IPS-NIHi11 (cell line): Measurements from ENCODE around the gene PLXDC1.

Source experiments
- DNase-seq: peaks from one replicate; pipeline ENCODE4 v3.0.0; 2012; ENCODE audit warnings: mixed read lengths, low spot score

PLXDC1 gene

DNA sequence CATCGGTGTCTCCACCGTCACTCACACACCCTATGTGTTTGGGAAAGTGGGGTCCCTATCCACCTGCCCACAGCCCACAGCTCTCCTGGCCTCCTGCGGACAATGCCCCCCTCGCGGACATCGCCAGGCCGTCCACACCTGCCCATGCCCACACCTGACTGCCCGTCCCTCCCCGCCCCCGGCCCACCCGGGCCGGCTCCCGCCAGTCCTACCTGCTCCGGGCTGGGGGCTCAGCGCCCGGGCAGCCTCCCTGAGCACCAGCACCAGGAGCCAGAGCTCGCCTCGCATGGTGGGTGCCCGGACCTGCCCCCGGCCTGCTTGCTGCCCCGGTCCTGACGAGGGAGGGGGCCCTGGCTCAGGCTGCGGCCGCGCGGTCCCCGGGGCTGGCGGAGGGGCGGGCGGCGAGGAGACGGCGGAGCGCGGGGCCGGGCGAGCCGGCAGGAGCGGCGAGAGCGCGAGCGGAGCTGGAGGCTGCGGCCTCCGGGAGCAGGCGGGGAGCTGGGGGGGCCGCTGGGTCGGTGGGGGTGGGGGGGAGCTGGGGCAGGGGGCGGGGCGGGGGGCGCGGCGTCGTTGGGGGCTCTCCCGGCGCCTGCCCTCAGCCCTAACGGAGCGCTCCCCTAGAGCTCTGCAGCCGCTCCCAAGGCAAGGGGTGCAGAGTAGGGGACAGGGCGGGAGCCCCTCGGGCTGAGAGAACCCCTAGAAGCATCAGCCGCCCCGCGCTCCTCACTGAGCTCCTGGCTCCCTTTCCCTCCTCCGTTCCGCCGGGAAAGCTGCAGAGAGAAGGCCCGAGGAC, at the start of gene PLXDC1:
TSS of gene PLXDC1 (minus strand) at position 488 of the 793 bp plus-strand sequence. CDS start at position 288, 200 bp downstream.
- DNase-seq, result peak; percentile 59

DNA sequence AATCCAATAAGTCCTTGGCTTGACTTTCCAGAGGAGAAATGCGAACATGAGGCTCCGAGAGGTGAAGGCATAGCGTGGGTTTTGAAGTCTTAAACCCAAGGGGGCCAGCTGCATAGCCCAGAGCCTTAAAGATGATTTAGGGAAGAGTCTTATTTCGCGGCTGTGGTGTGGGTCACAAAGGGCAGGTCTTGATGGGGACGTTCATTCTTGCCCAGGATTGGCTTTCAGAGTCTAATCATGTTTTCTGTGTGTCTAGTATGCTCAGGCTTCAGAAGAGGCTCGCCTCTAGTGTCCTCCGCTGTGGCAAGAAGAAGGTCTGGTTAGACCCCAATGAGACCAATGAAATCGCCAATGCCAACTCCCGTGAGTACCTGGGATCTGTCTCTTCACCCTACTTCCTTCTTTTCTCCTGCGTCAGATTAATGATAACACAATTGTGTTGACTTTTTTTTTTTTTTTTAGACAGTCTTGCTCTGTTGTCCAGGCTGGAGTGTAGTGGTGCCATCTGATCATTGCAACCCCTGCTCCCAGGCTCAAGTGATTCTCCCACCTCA, 49.6 kb upstream of the PLXDC1 start:
- no peak for DNase-seq

DNA sequence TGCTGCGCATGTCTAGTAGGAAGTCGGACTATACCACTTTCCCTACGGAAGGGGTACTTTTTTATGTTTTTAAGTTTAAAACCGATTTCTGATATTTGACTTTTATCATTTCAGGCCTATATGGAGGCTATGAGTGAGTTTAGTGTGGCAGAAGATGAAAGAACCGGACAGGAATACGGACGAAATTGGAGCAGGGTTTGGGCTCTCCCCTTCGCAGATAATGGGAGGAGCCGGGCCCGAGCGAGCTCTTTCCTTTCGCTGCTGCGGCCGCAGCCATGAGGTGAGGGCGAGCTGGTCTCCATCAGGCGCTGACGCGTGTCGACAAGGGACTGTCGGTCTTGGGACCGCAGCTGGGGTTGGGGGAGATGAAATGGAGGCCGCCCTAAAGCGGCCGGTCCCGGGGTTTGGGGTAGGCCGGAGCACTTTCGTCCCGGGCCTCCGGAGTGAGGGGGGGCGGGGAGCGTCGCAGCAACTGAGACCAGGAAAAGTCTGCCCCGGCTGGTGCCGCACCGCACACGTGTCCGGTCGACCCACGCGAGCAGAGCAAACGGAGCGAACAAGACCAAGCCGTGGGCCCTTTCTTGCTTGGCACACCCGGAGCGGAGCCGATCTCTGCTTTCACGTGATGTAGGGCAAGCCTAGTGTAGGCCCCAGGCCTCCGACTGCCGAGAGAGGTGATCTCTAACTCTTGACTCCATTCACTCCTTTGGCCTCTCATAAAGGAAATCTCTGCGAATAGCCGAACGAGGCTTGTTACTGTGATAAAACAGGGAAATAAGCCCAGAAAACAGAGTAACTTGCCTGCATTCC, 48.8 kb upstream of the PLXDC1 start, which contains the start of gene RPL19:
TSS of gene RPL19 (plus strand) at position 214 of the 810 bp plus-strand sequence. CDS start at position 276, 62 bp downstream.
- peak; percentile 86 for DNase-seq

DNA sequence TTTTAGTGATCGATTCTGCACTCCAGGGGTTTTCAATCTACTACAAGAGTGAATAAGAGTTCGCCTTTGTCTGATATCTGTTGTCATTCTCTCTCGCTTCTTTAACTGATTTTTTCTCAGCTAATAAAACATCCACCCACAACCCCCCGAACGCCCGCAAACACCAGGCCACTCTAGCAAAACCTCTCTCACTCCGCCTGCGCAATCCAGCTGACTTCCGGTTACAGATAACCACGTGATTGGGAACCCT, 48.3 kb upstream of the PLXDC1 start:
- DNase-seq, result peak; percentile 89

DNA sequence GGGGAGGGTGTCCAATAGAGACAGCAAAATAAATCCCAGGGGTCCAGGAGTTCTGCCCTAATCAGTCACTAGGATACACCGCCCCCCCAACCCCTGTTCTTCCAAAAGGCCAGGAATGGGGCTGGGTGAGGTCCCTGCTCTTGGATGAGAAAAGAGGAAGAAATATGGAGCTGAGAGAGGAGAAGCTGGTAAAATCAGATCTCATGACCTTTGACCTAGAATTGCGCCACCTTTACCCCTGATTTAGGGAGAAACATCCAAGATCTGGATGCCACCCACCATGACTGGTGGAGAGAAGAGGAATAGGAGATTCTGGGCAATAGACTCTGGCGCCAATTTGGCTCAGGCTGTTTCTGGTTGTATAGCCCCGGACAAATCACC, 46.7 kb upstream of the PLXDC1 start:
- DNase-seq, result no peak

DNA sequence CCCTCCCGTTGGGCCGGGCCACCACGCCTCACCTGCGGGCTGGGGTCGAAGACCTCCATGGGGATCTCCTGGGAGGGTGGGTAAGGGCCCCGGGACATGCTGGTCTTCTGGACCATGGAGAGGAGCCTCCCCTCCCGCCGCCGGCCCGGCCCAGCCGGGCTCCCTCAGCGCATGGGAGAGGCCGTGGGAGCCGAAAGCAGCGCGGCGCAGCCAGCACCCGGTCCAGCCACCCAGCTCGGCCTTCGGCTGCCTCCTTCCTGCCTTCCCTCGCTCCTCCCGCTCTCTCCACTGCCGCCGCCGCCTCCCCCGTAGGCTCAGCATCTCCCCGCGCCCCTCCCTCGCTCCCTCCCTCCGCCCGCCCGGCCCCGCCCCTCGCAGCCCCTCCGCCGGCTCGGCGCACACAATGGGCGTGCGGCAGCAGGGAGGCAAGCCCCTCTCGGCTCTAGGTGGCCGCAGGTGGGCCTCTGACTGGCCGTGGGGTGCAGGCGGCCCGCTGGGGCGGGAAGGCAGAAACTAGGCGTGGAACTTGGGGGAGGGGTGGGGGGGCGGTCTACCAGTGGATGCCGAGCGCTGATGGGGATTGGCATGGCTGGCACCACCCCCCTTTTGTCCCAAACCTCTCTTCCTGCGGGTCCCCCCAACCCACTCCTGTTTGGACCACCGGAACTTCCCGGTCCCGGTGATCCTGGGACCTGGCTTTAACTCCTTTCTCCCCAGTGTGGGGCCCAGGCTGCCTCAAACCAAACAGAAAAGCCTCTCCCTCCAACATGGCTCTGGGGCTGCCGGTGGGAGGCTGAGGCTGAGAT, 46.1 kb upstream of the PLXDC1 start, which contains the start of gene CACNB1:
TSS of gene CACNB1 (minus strand) at position 290 of the 806 bp plus-strand sequence. CDS start at position 116, 174 bp downstream.
- DNase-seq, result peak; percentile 94

DNA sequence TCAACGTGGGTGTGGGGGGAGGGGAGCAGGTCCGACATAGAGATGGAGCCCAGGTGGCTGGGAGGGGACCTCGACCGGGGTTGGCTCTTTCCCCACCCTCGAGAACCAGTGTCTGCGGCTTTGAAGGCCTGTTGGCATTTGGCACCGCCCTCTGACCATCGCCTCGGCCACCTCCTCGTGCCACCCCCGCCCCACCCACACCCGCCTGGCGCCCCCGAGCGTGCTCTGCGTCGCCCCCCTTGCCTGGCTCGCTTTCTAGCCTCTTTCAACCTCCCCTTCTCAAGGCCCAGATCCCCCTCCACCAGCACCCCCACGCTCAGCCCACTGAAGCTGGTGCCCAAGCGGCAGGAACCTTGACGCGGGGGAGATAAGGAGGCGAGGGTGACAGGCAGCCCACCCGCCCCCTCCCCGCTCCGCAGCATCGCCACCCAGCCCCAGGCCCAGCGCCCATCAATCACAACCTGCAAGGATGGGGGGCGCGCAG, 45.4 kb upstream of the PLXDC1 start:
- peak; percentile 57 for DNase-seq

DNA sequence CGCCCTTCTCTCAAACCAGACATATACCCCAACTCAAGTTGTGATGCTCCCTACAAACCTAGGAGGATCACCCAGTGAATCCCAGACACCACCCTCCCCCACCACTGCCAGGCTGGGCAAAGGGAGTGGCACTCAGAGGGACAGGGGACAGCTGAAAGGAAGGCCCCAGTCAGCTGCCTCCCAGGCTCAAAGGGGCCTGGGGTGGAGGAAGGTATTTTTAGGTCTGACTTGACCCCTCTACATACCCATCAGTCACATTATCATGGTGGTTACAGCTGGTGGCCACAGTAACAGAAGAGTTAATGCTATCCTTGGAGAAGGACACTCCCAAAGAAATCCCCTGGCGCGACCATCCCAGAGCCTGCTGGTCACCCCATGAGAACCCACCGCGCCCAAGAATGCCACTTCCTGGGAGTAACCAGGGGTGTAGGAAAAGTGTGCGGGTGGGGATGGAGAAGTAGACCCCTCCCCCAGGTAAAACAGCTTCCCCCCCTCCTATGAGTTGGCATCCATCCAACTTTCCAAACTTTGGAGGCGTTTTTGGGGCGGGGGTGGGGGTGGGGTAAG, 44.9 kb upstream of the PLXDC1 start:
- DNase-seq, result no peak

DNA sequence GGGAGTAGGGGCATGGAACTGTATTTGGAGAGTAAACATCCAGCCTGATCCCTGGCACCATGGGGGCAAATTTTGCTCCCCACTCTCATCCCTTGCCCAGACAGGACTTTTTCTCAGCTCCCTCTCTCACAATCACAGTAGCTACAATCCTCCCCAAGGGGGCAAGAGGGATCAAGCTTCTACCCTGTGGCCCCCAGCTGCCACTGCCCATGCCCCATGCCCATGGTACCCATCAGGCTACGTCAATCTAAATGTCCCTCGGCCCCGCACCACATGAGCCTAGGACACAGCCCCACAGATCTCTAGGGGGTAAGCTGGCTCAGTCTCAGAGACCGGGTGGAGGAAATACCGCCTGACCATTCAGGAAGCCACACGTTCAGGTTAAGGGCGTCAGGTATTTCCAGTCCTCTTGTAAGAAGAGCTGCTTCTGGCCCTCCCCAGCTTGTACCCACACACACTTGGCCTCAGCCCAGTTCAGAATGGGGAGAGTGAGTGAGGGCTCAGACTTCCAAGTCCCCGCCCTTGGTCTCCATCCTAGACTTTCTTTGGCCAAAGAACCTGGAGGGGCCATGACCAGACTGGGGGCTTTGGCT, 44.2 kb upstream of the PLXDC1 start:
- DNase-seq, result no peak

DNA sequence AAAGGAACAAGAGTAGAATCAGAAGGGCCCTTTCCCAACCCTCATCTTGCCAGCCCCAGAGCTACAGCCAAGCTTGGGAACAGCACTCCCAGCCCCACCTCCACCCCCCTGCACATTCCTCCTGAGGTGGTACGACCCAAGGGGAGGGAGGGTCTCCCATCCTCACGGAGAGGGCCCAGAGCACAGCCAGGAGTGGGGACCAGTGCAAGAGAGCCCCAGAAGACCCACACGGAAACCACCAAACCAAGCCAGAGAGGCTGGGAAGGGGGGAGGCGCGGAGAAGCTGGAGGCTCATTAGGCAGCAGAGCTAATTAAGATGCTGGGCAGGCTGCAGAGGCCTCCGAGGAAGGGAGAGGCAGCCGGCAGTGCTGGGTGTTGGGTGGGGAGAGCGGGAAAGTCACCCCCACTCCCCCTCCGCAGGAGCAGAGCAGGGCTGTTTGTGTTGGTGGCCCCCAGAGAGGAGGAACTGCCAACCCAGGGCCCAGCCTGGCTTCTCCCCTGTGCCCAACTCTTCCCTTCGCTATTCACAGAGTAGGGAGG, 43.6 kb upstream of the PLXDC1 start:
- DNase-seq, result peak; percentile 64

DNA sequence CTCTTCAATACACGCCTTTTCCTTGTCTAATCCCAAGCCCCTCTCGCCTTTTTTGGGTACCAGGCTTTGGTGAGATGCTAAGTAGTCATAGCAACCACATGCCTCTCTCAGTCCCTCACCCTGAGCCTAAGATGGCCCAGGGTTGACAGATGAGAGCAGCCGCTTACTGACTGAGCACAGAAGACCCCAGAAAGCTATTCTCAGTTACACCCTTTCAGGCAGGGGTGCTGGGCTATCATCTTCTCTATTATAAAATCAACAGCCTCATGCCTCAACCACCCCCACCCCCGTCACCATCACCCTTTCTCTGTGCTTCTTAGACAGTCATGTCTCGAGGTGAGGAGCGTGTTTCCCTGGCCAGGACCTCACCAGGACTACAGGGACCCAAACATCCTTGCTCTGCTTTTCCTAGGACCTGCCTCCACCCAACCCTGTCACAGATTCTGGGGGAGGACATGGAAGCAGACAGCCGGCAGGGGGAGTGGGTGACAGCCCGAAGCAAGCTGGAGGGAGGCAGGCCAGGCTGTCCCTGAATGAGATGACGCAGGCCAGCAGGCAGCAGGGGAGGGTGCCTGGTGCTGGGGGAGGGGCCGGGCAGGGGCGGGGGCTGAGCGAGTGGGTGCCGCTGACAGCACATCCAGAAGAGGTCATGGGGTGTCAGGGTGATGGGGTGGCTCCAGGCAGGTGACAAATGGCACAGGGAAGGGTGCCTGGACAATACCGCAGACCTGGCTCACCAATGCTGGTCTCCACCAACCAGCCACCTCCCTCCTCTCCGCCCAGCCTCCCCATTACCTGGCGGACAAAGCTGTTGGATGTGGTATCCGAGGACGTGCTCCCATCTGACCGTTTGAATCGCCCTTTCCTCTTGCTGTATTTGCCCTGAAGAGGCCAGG, 42.9 kb upstream of the PLXDC1 start:
- DNase-seq, result peak; percentile 84

DNA sequence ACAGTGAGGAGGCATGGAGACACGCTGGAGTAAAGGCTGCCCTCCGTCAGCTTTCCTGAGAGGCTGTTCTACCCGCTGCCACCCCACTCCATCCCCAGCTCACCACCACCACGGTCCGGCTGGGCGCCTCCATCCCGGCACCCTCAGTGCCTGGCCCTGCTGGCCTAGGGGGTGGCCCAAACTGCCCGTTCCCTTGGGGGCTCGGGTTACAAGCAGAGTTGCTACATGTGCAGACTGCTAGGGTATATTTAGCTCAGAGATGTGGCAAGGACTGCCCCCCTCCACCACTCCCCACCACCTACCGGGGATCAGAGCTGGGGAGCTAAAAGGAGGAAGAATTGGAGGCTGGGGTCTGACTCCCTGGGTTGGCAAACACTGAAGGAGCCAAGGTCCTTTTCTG, 41.9 kb upstream of the PLXDC1 start:
- DNase-seq, result no peak

DNA sequence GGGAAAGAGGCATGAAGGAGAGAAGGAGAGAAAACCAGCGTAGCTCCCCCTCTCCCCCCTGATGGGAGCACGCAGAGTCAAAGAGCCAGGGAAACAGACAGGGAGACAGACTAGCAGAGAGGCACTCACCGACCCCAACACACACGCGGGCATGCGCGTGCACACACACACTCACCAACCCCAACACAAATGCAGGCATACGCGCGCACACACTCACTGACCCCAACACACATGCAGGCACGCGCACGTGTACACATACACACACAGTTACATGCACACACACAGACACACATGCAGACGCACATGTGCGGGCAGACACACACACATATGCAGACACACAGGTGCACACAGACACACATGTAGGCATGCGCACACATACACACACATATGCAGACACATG, 41.5 kb upstream of the PLXDC1 start:
- no peak for DNase-seq

DNA sequence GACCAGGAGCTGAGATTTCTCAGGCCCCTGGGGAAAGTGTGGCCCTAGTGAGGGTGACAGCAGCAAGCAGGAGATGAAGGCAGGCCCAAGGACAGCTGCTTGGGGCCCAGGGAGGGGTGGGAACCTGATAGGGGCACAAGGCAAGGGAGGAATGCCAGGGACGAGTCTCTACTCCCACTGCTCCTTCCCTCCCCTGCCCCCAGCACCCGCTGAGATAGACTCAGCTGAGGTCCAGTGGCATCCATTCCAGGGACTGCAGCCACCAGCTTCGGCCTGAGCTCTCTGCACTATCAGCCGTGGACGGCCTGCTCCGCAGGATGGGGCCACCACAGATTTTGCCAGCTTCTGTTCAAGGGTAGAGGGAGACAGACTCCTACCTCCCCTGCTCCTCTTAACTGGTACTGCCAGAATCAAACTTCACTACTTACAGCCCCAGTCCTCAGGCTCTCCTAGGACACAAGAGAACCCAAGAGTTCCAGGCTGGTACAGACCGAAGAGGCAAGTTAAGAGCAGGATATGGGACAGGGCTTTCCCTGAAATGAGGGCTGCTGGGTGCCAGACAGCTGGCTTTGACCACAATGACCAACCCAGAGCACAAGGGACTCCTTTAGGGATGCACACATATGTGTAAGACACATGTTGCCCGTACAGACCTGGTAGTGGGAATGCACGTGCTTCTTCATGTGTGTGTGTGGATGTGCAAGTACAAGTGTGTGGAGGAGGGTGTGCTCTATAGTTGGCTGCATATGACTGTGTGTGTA, 40.5 kb upstream of the PLXDC1 start:
- peak; percentile 0 for DNase-seq

DNA sequence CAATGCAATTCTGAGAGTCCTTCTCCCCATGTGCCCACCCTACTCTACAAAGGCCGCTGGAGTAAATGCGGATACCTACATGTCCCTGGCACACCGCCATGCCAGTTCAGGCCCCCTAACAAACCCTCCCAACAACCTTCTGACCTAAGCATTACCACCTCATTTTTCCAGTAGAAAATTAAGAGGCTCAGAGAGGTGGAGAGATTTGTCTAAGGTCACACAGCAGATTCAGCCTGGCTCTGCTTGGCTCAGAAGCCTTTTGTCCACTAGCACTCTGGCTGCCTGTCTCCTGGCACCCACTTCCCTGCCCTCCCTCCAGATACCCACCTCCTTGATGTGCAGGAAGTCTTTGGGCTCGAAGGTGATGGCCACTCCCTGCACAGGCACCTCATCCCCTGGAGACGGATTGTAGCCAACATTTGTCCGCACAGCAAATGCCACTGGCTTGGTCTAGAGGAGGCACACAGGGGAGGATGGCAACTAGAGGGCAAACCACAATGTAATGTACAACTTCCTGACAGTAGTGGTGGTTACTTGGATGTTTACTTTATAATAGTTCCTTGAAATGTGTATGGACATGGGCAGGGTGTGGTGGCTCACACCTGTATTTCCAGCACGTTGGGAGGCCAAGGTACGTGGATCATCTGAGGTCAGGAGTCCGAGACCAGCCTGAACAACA, 35.9 kb upstream of the PLXDC1 start:
- peak; percentile 1 for DNase-seq

DNA sequence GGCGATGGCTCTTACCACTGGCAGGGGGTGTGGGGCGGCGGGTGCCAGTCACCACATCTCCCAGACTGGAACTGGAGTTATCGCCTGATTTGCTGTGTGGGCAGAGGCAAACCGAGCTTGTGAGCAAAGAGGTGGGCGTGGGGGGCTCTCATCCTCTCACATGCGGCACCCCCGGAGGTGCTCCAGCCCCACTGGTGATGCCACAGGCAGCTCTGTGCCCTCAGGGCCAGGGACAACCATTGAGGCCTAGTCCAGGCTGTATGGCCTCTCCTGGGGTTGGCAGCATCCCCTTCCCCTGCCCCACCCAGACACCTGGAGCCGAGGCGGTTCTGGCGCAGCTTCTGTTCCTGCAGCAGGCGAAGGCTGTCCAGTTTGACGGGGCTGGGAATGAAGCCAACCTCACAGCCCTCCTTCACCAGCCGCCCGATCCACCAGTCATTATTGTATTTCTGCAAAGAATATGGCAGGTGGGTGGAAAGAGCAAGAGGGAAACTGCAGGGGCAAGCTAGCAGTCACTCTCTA, 35.1 kb upstream of the PLXDC1 start:
- peak; percentile 1 for DNase-seq

DNA sequence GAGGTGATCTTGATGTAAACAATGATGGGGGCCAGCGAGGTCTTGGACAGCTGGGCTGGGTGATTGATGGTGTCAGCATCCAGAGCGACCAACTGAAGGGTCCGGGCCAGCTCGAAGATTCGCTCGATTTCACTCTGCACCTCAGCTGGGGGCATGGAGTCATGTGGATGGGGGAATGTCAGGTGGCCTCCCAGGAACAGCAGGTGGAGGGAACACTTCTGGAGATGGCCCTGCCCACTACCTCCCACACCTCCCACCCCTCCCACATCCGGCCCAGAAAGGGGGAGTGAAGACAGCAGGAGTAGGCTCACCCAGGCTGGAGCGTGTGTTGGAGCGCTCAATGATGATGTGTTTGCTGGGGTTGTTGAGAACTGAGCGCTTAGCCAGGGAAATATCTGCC, 32.3 kb upstream of the PLXDC1 start:
- no peak for DNase-seq

DNA sequence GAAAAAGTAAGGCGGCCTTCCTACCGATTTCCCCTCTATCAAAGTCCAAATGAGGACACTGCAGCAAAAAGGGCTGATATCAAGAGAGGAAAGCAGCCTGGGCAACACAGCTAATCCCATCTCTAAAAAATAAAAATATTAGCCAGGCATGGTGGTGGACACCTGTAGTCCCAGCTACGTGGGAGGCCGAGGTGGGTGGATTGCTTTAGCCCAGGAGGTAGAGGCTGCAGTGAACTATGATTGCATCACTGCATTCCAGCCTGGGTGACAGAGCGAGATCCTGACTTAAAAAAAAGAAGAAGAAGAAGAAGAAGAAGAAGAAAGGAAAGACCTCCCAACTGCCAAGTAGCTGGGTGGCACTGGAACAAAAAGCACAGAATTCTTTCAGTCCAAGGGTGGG, 31.6 kb upstream of the PLXDC1 start:
- no peak for DNase-seq
